Stimulated activated naive B cell treated with anti-CD40 and anti-IgM and Interleukin-4, amounts not matched to agents 10 μg/mL and 1 μg/mL and 100 μg/mL, for 72 hours (primary cell): ENCODE measurements around the gene GJB6.

Experiments
- ATAC-seq, 2 donors: fragments of 150-1000 bp; cut with Tn5 transposase; replicated peaks; 2 replicates each; pipeline ENCODE4 v1.10.0; 2021; ENCODE audit warnings: moderate library complexity in 1 of 2
- DNase-seq: peaks from one replicate; pipeline ENCODE4 v3.0.0; 2021
- H3K27ac Mint-ChIP-seq: one replicate; pipeline ENCODE4 v1.8.0; 2022; ENCODE audit warnings: mild to moderate bottlenecking, mixed read lengths
- H3K27me3 Mint-ChIP-seq, 2 donors: one replicate each; pipeline ENCODE4 v1.8.0; 2022; ENCODE audit warnings: mixed read lengths in 2 of 2
- H3K36me3 Mint-ChIP-seq, 2 donors: one replicate each; pipeline ENCODE4 v1.8.0; 2022; ENCODE audit warnings: mixed read lengths in 2 of 2, mild to moderate bottlenecking in 1 of 2
- H3K4me1 Mint-ChIP-seq, 2 donors: one replicate each; pipeline ENCODE4 v1.8.0; 2022; ENCODE audit warnings: mixed read lengths in 2 of 2, mild to moderate bottlenecking in 1 of 2
- H3K4me3 Mint-ChIP-seq, 2 donors: one replicate each; pipeline ENCODE4 v1.8.0; 2022; ENCODE audit warnings: mild to moderate bottlenecking in 2 of 2, mixed read lengths in 2 of 2, moderate library complexity in 1 of 2
- H3K9me3 Mint-ChIP-seq, 2 donors: one replicate each; pipeline ENCODE4 v1.8.0; 2022; ENCODE audit warnings: mixed read lengths in 2 of 2, mild to moderate bottlenecking in 1 of 2

Gene GJB6

DNA sequence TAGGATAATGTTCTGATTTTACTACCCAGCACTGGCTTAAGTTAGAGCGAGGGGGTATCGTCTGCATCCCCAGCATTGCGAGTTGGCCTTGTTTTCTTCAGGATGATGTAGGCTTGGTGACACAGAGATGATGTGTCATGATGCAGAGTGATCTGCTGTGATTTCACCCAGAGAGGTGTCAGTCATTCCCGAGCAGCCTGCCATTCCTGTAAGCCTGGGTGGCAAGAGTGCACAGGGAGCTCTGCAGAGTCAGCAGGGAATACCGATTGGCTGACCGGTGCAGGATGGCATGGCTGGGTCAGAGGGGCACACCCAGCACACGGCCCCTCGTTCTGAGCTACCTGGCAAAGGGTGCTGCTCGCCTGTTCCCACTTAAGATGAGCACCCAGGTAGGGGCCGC lies 15.8 kb upstream of the GJB6 start:
- no peak for DNase-seq
- H3K9me3 Mint-ChIP-seq, result peaks cover 3 to 6% of the 10 kb centered on the region in 2 donors
- peaks cover 0 to 12% of the 10 kb centered on the region in 2 donors for H3K27me3 Mint-ChIP-seq
- H3K36me3 Mint-ChIP-seq, result no peaks in the 10 kb centered on the region
- no peak overlapping the region for H3K4me3 Mint-ChIP-seq
- H3K4me1 Mint-ChIP-seq, result no peaks in the 10 kb centered on the region
- ATAC-seq, result no peak
- no peak overlapping the region for H3K27ac Mint-ChIP-seq

DNA sequence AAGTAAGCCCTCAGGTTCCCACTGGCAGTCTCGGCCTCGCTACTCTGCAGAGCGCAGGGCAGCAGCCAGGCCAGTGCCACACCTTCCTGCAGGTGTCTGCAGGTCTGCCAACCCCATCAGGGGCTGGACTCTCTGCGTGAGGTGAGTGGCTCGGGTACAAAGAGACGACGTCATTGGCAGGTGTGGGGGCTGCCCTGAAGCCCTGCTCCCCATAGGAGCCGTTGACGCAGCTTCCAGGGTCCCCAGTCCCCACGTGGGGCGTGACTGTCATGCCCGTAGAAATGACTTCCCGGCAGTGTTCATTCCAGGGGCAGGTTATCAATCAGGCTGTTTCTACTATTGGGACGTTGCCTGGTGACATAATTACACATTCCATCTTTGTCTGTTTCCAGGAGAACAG lies 15.3 kb upstream of the GJB6 start:
- ATAC-seq (no peak), DNase-seq (no peak)
- H3K9me3 Mint-ChIP-seq, result peaks cover 6% of the 10 kb centered on the region in 2 donors
- H3K4me1 Mint-ChIP-seq, result no peaks in the 10 kb centered on the region
- no peak overlapping the region for H3K27ac Mint-ChIP-seq
- peaks cover 1 to 15% of the 10 kb centered on the region in 2 donors for H3K27me3 Mint-ChIP-seq
- no peak overlapping the region for H3K4me3 Mint-ChIP-seq
- no peaks in the 10 kb centered on the region for H3K36me3 Mint-ChIP-seq

DNA sequence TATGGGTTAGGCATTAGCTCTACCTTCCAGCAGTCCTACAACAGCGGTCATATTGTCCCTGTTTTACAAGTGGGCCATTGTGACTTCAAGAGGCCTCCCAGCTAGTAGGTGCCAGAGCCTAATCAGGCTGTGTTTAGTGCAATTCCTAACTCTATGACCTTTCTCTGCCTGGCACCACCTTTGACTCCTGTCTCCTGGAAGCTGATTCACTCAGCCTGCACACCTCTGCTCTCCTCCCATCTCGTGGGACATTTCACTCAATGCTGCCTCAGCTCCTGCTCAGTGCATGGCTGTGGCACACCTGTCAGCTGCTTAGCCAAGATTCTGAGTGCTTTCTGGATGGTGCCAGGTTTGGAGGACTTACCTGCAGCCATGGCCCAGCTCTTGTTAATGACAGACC lies 9.5 kb upstream of the GJB6 start:
- Mint-ChIP-seq H3K27me3 (peaks cover 34 to 36% of the 10 kb centered on the region in 2 donors), H3K4me3 (no peak overlapping the region), H3K36me3 (no peaks in the 10 kb centered on the region), H3K4me1 (no peaks in the 10 kb centered on the region), H3K9me3 (peaks cover 6% of the 10 kb centered on the region in 2 donors), H3K27ac (no peak overlapping the region)
- no peak for ATAC-seq
- no peak for DNase-seq

DNA sequence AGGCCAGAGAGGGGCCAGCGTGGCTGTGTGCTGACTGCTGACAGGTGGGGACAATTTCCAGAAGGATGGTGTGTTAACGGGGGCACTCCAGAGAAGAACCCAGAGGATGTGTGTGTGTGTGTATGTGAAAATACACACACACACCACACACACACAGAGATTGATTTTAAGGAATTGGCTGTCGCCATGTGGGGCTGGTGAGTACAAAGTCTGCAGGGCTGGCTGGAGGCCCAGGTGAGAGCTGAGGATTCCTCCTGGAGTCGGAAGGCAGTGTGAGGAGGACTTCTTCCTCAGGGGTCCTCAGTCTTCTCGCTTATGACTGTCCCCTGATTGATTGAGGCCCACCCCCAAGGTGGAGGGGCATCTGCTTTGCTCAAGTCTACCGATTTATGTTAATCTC lies 7.6 kb upstream of the GJB6 start:
- ATAC-seq, result no peak
- H3K27me3 Mint-ChIP-seq, result peaks cover 37 to 39% of the 10 kb centered on the region in 2 donors

DNA sequence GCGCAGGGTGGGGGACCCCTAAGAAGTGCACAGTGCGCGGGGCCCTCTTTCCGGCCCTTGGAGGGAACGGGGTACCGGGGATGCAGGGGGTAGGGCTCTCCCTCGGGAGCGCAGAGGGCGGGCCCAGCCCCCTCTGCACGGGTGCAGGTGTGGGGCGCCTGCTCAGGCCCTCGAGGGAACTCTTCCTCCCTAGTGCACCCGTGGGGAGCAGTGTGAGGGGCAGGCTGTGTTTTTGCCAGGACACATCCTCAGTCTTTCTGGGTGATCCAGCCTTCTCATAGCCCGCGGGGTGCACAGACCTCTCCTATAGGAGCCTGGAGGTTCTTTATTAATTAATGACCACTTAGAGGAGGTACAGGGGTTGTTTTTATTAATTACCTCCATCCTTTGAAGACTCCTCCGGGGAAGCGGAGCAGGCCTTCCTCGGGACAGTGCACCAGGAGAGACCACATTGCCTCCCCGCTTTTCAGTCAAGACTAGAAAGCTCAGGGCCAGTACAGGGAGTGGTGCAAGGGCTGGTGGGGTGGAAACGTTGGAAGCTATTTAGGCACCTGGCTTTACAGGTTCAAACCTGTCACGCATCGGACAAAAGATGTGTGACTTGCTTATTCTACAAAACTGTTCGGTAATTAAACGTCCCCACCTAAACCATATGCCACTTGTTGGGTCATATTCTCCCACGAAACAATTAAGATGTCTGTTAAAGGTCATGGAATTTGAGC lies 598 bp upstream of the GJB6 start:
- H3K9me3 Mint-ChIP-seq, result no peaks in the 10 kb centered on the region
- DNase-seq (no peak), ATAC-seq (peak; percentile 14 to 23)
- no peaks in the 10 kb centered on the region for H3K36me3 Mint-ChIP-seq
- H3K27me3 Mint-ChIP-seq, result peaks cover 39 to 54% of the 10 kb centered on the region in 2 donors
- peak overlapping the region in 1 of 2 donors; percentile 37 for H3K4me3 Mint-ChIP-seq
- H3K4me1 Mint-ChIP-seq, result peaks cover 3 to 10% of the 10 kb centered on the region in 2 donors
- H3K27ac Mint-ChIP-seq, result no peak overlapping the region

More for the DNA sequence above, 7.6 kb upstream of the GJB6 start:
- no peak for DNase-seq
- Mint-ChIP-seq H3K27ac (no peak overlapping the region), H3K36me3 (no peaks in the 10 kb centered on the region), H3K4me1 (no peaks in the 10 kb centered on the region), H3K4me3 (no peak overlapping the region), H3K9me3 (peaks cover 5 to 6% of the 10 kb centered on the region in 2 donors)

DNA sequence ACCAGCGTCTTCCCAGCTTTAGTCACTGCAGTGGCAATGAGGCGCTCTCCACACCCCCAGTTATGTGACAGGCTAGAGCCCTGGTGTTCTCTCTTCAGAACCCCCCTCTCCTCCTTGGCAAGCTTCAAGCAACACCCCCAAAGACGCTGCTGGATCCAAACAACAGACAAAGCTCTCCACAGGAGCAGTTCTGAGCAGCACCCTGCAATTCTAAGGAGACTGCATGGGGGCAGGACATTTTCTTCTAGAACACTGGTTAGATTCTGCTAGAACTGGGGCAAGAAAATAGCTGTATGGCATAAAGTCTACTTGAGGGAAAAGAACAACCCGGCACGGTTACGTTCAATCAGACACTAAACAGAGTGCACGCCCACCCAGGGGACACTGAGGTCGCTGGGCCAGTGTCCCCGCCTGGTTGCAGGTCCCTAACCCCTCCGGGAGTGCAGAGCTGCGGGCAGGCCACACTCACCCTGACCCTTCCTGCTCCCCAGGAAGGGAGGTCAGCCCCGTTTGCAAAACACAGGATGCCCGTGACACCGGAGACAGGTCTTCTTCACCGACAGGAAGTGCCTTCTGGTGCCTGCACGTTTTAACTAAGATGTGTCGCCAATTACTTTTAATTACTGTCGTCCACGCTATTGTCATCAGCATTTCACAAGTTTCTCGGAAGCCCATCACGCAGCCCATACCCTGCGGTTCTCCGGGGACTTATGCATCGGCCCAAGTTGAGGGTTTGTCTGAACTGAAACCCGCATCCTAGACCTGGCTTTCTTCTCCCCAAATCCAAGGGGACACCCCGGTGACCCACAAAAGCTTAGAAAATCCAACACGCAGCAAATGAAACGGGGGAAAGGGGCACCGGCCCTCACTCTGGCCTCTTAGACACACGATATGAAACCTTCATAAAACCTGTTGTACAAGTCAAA lies 943 bp downstream of the GJB6 start:
- Mint-ChIP-seq H3K4me1 (peaks cover 3 to 10% of the 10 kb centered on the region in 2 donors), H3K27me3 (peaks cover 38 to 49% of the 10 kb centered on the region in 2 donors), H3K27ac (no peak overlapping the region), H3K9me3 (no peaks in the 10 kb centered on the region), H3K36me3 (no peaks in the 10 kb centered on the region), H3K4me3 (peak overlapping the region; percentile 62 to 69)
- DNase-seq (no peak), ATAC-seq (peak in 1 of 2 donors; percentile 23)

DNA sequence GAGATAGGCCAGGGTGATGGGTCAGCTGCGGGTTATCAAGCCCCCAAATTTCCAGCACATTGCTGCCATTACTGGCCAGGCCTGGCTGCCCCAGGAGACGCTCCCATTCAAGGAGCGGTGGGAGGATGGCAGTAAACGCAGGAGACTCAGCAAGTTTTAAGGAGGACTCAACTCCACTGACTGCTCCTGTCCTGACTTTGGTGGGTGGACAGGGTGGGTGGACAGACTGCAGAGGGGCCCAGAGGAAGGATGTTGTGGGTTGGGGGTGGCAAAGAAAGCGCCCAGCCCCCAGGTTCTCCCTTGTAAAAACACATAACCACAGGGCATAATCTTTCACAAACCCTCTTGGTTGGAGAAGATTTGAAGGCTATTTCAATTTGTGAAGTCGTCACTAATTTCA lies 4.4 kb downstream of the GJB6 start:
- Mint-ChIP-seq H3K27me3 (peaks cover 29 to 42% of the 10 kb centered on the region in 2 donors), H3K9me3 (no peaks in the 10 kb centered on the region), H3K36me3 (no peaks in the 10 kb centered on the region), H3K27ac (no peak overlapping the region), H3K4me3 (no peak overlapping the region), H3K4me1 (peaks cover 3 to 10% of the 10 kb centered on the region in 2 donors)
- DNase-seq (no peak), ATAC-seq (no peak)

DNA sequence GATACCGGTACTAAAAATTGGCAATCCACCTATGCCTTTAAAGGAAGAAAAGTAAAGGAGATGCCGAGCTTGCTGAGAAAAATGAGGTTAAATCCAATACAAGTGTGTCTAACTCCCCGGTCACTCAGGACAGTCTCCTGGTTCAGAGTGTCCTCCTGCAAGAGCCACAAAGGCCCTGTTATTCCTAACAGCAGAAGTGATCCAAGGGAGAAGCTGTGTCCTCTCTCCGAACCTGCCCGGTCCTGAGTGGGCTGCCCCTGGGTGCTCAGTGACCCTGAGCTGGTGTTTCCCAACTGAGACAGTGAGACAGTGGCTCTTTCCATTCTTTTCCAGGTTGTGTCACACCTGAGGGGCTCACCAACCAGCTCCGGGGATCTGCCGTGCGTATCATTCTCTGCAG lies 4.8 kb downstream of the GJB6 start:
- no peaks in the 10 kb centered on the region for H3K9me3 Mint-ChIP-seq
- ATAC-seq, result no peak
- DNase-seq, result no peak
- no peak overlapping the region for H3K4me3 Mint-ChIP-seq
- H3K27me3 Mint-ChIP-seq, result peaks cover 29 to 40% of the 10 kb centered on the region in 2 donors
- no peaks in the 10 kb centered on the region for H3K36me3 Mint-ChIP-seq
- no peak overlapping the region for H3K27ac Mint-ChIP-seq
- H3K4me1 Mint-ChIP-seq, result peaks cover 3 to 10% of the 10 kb centered on the region in 2 donors

DNA sequence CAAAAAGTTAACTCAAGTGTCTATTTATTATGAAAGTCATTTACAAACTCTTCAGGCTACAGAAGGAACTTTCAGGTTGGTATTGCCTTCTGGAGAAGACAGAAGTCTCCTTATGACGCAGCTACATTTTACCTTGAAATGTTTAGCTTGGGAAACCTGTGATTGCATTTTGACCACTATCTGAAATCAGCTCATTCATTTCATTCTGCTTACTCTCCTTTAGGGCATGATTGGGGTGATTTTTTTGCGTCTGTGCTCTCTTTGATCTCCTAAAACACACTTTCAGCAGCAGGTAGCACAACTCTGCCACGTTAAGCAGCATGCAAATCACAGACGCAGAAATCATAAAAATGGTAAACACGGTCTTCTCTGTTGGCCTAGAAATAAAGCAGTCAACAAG lies 9.6 kb downstream of the GJB6 start:
- no peak for DNase-seq
- peaks cover 19 to 20% of the 10 kb centered on the region in 2 donors for H3K27me3 Mint-ChIP-seq
- H3K4me3 Mint-ChIP-seq, result no peak overlapping the region
- H3K36me3 Mint-ChIP-seq, result no peaks in the 10 kb centered on the region
- no peak for ATAC-seq
- H3K9me3 Mint-ChIP-seq, result no peaks in the 10 kb centered on the region
- H3K4me1 Mint-ChIP-seq, result peaks cover 0 to 3% of the 10 kb centered on the region in 2 donors
- H3K27ac Mint-ChIP-seq, result no peak overlapping the region

DNA sequence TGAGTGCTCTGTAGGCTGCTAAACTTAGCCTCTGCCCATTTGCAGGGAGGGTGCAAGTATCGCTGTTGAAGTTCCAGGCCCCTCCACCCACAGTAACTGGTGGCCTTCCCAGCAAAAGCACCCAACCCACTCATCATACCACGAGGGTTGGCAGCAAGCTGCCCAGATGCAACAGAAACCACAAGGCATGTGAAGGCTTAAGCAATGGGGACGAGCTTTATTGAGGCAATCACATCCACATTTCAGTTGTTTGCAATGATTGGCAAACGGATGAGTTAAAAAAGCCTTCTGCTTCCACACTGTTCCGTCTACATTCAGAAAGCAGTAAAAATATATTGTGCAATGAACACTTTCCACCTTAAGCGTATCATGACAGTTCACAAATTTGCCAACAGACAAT lies 10.3 kb downstream of the GJB6 start:
- H3K36me3 Mint-ChIP-seq, result no peaks in the 10 kb centered on the region
- no peak for ATAC-seq
- no peak overlapping the region for H3K27ac Mint-ChIP-seq
- H3K27me3 Mint-ChIP-seq, result peaks cover 15 to 17% of the 10 kb centered on the region in 2 donors
- H3K4me1 Mint-ChIP-seq, result peaks cover 0 to 3% of the 10 kb centered on the region in 2 donors
- H3K4me3 Mint-ChIP-seq, result no peak overlapping the region
- no peak for DNase-seq
- no peaks in the 10 kb centered on the region for H3K9me3 Mint-ChIP-seq

DNA sequence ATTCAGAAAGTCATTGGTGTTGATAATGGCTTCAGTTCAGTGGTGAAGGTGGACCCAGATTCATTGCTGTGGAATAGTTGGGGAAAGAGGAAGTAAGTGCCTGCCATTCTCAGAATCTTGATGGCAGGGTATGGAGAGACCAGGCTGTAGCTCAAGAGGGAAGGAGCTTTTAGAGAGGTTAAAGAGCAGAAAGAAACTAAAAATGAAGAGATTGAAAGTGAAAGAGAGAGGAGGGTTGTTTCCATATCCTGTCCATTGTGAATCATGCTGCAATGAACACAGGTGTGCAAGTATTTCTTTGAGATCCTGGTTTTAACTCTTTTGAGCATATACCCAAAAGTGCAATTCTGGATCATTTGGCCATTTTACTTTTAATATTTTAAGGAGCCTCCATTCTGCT lies 12.5 kb downstream of the GJB6 start:
- no peak overlapping the region for H3K27ac Mint-ChIP-seq
- no peaks in the 10 kb centered on the region for H3K36me3 Mint-ChIP-seq
- no peak overlapping the region for H3K4me3 Mint-ChIP-seq
- peak in 1 of 2 donors; percentile 36 for ATAC-seq
- peaks cover 0 to 3% of the 10 kb centered on the region in 2 donors for H3K4me1 Mint-ChIP-seq
- H3K27me3 Mint-ChIP-seq, result peaks cover 6 to 12% of the 10 kb centered on the region in 2 donors
- DNase-seq, result no peak
- H3K9me3 Mint-ChIP-seq, result no peaks in the 10 kb centered on the region

DNA sequence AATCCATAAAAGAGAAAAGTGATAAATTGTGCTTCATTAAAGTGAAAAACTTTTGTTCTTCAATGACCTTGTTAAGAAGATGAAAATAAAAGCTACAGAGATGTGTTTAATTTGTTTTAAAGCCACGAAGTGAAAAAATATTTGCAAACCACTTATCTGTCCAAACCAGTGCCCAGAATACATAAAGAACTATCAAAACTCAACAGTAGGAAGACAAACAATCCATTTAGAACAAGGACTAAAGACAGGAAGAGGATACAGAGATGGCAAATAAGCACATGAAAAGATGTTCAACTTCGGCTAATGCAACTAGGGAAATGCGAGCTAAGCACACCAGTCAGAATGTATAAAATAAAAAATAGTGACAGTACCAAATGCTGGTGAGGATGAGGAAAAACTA lies 15.0 kb downstream of the GJB6 start:
- ATAC-seq, result no peak
- Mint-ChIP-seq H3K4me1 (peaks cover 0 to 3% of the 10 kb centered on the region in 2 donors), H3K4me3 (no peak overlapping the region), H3K27me3 (peaks cover 4 to 20% of the 10 kb centered on the region in 2 donors), H3K36me3 (no peaks in the 10 kb centered on the region), H3K27ac (no peak overlapping the region), H3K9me3 (peaks cover 0 to 4% of the 10 kb centered on the region in 2 donors)
- DNase-seq, result no peak

DNA sequence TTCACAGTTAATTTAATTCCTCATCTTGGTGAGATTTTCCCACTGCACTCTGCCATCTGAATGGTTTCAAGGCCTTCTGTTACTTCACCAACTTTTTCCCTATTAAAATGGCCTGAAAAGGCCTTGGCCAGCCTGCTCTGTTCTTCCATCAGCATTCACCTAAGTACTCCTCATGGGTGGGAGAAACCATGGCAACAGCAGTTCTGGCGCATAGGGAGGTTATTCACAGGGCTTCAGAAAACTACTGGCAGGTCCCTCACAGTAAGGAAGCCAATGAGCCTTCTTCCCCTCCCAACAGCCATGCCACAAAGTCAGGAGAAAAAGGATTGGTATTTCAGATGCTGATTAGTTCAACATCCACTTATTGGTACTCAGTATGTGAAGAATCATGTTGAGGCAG lies 22.2 kb downstream of the GJB6 start:
- H3K27me3 Mint-ChIP-seq, result peaks cover 17 to 35% of the 10 kb centered on the region in 2 donors
- ATAC-seq, result no peak
- no peak overlapping the region for H3K4me3 Mint-ChIP-seq
- H3K27ac Mint-ChIP-seq, result no peak overlapping the region
- no peaks in the 10 kb centered on the region for H3K4me1 Mint-ChIP-seq
- H3K36me3 Mint-ChIP-seq, result no peaks in the 10 kb centered on the region
- DNase-seq, result no peak
- H3K9me3 Mint-ChIP-seq, result peaks cover 0 to 4% of the 10 kb centered on the region in 2 donors

DNA sequence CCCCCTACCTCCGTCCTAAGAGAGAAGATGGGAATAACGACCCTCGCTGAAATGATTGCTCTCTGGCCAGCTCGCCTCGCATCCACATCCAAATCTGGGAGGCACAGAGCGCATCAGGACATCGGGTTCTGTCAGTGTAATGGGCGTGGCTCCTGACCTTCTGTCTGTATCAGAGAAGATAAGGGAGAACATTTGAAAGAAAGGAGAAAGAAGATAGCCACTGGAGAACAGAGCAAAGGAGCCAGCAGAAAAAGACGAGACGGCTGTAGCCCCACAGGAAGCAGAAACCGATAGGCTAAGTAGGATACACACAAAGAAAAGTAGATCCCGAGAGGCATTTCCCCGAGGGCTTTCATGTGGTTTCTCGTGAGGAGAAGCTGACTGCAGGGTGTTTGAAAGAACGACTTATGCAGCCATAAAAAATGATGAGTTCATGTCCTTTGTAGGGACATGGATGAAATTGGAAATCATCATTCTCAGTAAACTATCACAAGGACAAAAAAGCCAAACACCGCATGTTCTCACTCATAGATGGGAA lies 25.4 kb downstream of the GJB6 start:
- H3K36me3 Mint-ChIP-seq, result no peaks in the 10 kb centered on the region
- H3K4me3 Mint-ChIP-seq, result no peak overlapping the region
- peaks cover 20 to 23% of the 10 kb centered on the region in 2 donors for H3K27me3 Mint-ChIP-seq
- no peaks in the 10 kb centered on the region for H3K4me1 Mint-ChIP-seq
- ATAC-seq (no peak), DNase-seq (no peak)
- H3K27ac Mint-ChIP-seq, result no peak overlapping the region
- peaks cover under 1 to 1% of the 10 kb centered on the region in 2 donors for H3K9me3 Mint-ChIP-seq
